CD4-positive, alpha-beta T cell (primary cell): Measurements from ENCODE around the gene MED14. TPM values are rescaled to one million over a fixed set of nuclear protein-coding genes. Genes with fewer than 3 reads are reported as not detected.
"Not testable (repeated sequence)": the region's sequence is repeated elsewhere in the genome, so short reads cannot be mapped to it uniquely, and the experiment has no call there.

Experiments
- ATAC-seq: fragments of 200-7000 bp; cut with Tn5 transposase; one replicate; pipeline ENCODE4 v1.10.0; 2022; ENCODE audit warnings: mild to moderate bottlenecking; ENCODE audit not compliant: poor library complexity
- CTCF ChIA-PET: fragments of 350-600 bp; sonication (Branson Sonifier 250); formaldehyde crosslinking; loops from one replicate; lab custom pipeline; 2021; ENCODE audit warnings: antibody characterized with exemption, inconsistent platforms; lab: Charles Lee
- POLR2A ChIA-PET: fragments of 350-600 bp; sonication (Branson Sonifier 250); formaldehyde crosslinking; loops from one replicate; lab custom pipeline; 2021; ENCODE audit warnings: antibody characterized with exemption, inconsistent platforms; lab: Charles Lee
- DNase-seq, 14 experiments: peaks; one replicate each; pipeline ENCODE4 v3.0.0-alpha.2; 2013 to 2020; ENCODE audit warnings: mixed read lengths in 2 of 14
- H3K27ac ChIP-seq, 2 donors: one replicate each; pipeline versions ENCODE4 v1.5.1 to v1.7.0; 2013; ENCODE audit warnings: low read length in 2 of 2, low read depth in 1 of 2, mild to moderate bottlenecking in 1 of 2
- H3K27me3 ChIP-seq, 2 experiments: 1 replicate in 1 of 2; 2 replicates in 1 of 2; pipeline versions ENCODE4 v1.6.1 to v1.7.0; 2013; ENCODE audit warnings: low read length in 2 of 2, control low read depth in 1 of 2, mild to moderate bottlenecking in 1 of 2, moderate library complexity in 1 of 2; ENCODE audit not compliant: insufficient read depth in 2 of 2, control insufficient read depth in 1 of 2
- H3K36me3 ChIP-seq: one replicate; pipeline ENCODE4 v1.6.1; 2013; ENCODE audit warnings: low read length, control low read depth; ENCODE audit not compliant: insufficient read depth
- H3K4me1 ChIP-seq: one replicate; pipeline ENCODE4 v1.6.1; 2013; ENCODE audit warnings: low read length, control low read depth; ENCODE audit not compliant: insufficient read depth
- H3K4me3 ChIP-seq: one replicate; pipeline ENCODE4 v1.5.1; 2013; ENCODE audit warnings: mild to moderate bottlenecking, low read length, moderate library complexity
- H3K9me3 ChIP-seq, 2 experiments: 1 replicate in 1 of 2; 2 replicates in 1 of 2; pipeline versions ENCODE4 v1.6.1 to v1.7.0; 2013; ENCODE audit warnings: low read length in 2 of 2, mild to moderate bottlenecking in 2 of 2, control low read depth in 1 of 2, moderate library complexity in 1 of 2; ENCODE audit not compliant: control insufficient read depth in 1 of 2, insufficient read depth in 1 of 2
- H3K27ac Mint-ChIP-seq: one replicate; pipeline ENCODE4 v1.8.0; 2020; ENCODE audit warnings: mixed read lengths
- H3K27me3 Mint-ChIP-seq: one replicate; pipeline ENCODE4 v1.8.0; 2021; ENCODE audit warnings: mixed read lengths
- H3K36me3 Mint-ChIP-seq: one replicate; pipeline ENCODE4 v1.8.0; 2021; ENCODE audit warnings: low read depth, mixed read lengths
- H3K4me1 Mint-ChIP-seq: one replicate; pipeline ENCODE4 v1.8.0; 2021; ENCODE audit warnings: low read depth, mixed read lengths
- H3K4me3 Mint-ChIP-seq: one replicate; pipeline ENCODE4 v1.8.0; 2020; ENCODE audit warnings: mild to moderate bottlenecking, mixed read lengths
- H3K9me3 Mint-ChIP-seq: one replicate; pipeline ENCODE4 v1.8.0; 2020; ENCODE audit warnings: mixed read lengths
- CTCF ChIP-seq: fragments of 200-600 bp; IDR thresholded peaks from one replicate; pipeline ENCODE4 v1.8.0; 2022; ENCODE audit warnings: antibody characterized with exemption, mild to moderate bottlenecking
- intact Hi-C, 2 experiments: fragments of 100-400 bp; cut with DNase I in 1 of 2; cut with micrococcal nuclease in 1 of 2; formaldehyde crosslinking; loops; one replicate each; pipeline versions ENCODE4 v1.15.1 to v1.9.0; 2023 to 2025; cut with DNase I, micrococcal nuclease
- polyA plus RNA-seq, 2 donors: library from polyadenylated mRNA; unstranded; fragments of 120-200 nt; gene quantifications; one replicate each; pipeline ENCODE4 v1.2.1, GENCODE V29; 2013
- total RNA-seq, 174 experiments: library from RNA in 2 of 174; stranded (reverse) in 2 of 174; gene quantifications; one replicate each; pipeline ENCODE4 v1.2.3 and lab custom pipeline; 2021 to 2026

The MED14 gene
- 10 to 100 TPM; 59.9 to 67.7 TPM for total RNA-seq
- 19.4 TPM for polyA plus RNA-seq (2013, experiment 1 of 2)
- 23.8 TPM for polyA plus RNA-seq (2013, experiment 2 of 2)
- 25.0 to 162 (median 51.9) reads per million in 172 experiments for total RNA-seq (lab: John Stamatoyannopoulos, UW)

GRCh38 chrX:40735325-40736169, at the start of gene MED14:
TSS of gene MED14 (minus strand) at chrX:40735542. CDS start at chrX:40735412, 130 bp downstream.
- TF ChIP-seq CTCF: peak; percentile 38
- POLR2A ChIA-PET: interaction anchor here (0.7 to 3.0 kb wide), 16 partner anchors 9 to 648 kb away, joined by 3 to 22 read pairs (median 5); partner anchors contain the start of genes ATP6AP2, CXorf38, DDX3X and USP9X

GRCh38 chrX:40784516-40785151, 49.3 kb upstream of the MED14 start:
- no peaks in the 10 kb centered on the region for H3K27me3 ChIP-seq
- H3K27ac Mint-ChIP-seq: no peak overlapping the region
- intact Hi-C loops: no loop called here
- no peak overlapping the region for H3K4me3 Mint-ChIP-seq
- TF ChIP-seq CTCF: no peak
- H3K4me1 Mint-ChIP-seq: no peaks in the 10 kb centered on the region
- no peaks in the 10 kb centered on the region for H3K9me3 ChIP-seq
- H3K27ac ChIP-seq: no peak overlapping the region
- DNase-seq (no peak), ATAC-seq (no peak)
- H3K27me3 Mint-ChIP-seq: no peaks in the 10 kb centered on the region
- CTCF ChIA-PET: no interaction called here
- no peak overlapping the region for H3K4me3 ChIP-seq
- no peaks in the 10 kb centered on the region for H3K36me3 Mint-ChIP-seq
- H3K9me3 Mint-ChIP-seq: no peaks in the 10 kb centered on the region
- no peaks in the 10 kb centered on the region for H3K36me3 ChIP-seq
- POLR2A ChIA-PET: no interaction called here
- no peaks in the 10 kb centered on the region for H3K4me1 ChIP-seq

More at GRCh38 chrX:40735325-40736169, at the start of gene MED14:
- no peaks in the 10 kb centered on the region for H3K27me3 Mint-ChIP-seq
- H3K9me3 Mint-ChIP-seq: no peaks in the 10 kb centered on the region
- DNase-seq (peak; percentile 80 to 96 (median 90)), ATAC-seq (peak; percentile 88)
- peak within 1 kb of the TSS; percentile 97 for H3K4me3 Mint-ChIP-seq
- Histone ChIP-seq H3K9me3 (no peaks in the 10 kb centered on the region), H3K4me1 (peaks cover 9% of the 10 kb centered on the region), H3K27ac (peak within 1 kb of the TSS; percentile 86 to 92), H3K4me3 (peak within 1 kb of the TSS; percentile 65), H3K27me3 (no peaks in the 10 kb centered on the region), H3K36me3 (no peaks in the 10 kb centered on the region)
- H3K4me1 Mint-ChIP-seq: peaks cover 69% of the 10 kb centered on the region
- H3K36me3 Mint-ChIP-seq: peaks cover 27% of the 10 kb centered on the region
- CTCF ChIA-PET: interaction anchor here (0.6 to 2.6 kb wide), 9 partner anchors 14 to 197 kb away, joined by 3 to 18 read pairs (median 3); partner anchors contain the start of gene CXorf38
- intact Hi-C loops: loop anchor here (1.0 to 10.0 kb wide), 6 partner anchors 51 to 352 kb away; partner anchors contain the start of genes ATP6AP2 (in 1 of the 2), CXorf38 (in 1 of the 2) and USP9X (in 1 of the 2)
- peak within 1 kb of the TSS; percentile 98 for H3K27ac Mint-ChIP-seq

GRCh38 chrX:40782644-40783259, 47.4 kb upstream of the MED14 start:
- H3K4me3 Mint-ChIP-seq, H3K4me1 Mint-ChIP-seq, intact Hi-C loops, H3K36me3 Mint-ChIP-seq, H3K27ac ChIP-seq, ATAC-seq, H3K9me3 Mint-ChIP-seq, POLR2A ChIA-PET, H3K4me1 ChIP-seq, H3K27me3 ChIP-seq, H3K27ac Mint-ChIP-seq, DNase-seq, H3K9me3 ChIP-seq, H3K4me3 ChIP-seq, H3K27me3 Mint-ChIP-seq, H3K36me3 ChIP-seq: not testable (repeated sequence)
- CTCF ChIA-PET: interaction anchor here (0.6 to 0.8 kb wide), 3 partner anchors 16 to 734 kb away, joined by 3 to 5 read pairs (median 3); no protein-coding TSS in a partner anchor
